ENCODE results near the gene SPANXD. TPM values are rescaled to one million over a fixed set of nuclear protein-coding genes. Genes with fewer than 3 reads are reported as not detected.

The SPANXD gene
- total RNA-seq, 1 donor from 2014 or later, result not detected

GRCh38 chrX:141662781-141663180 lies 35.8 kb downstream of the SPANXD start:
- ATAC-seq (ENCODE audit: low read depth), result no peak
- DNase-seq, result no peak
- H3K27me3 Mint-ChIP-seq, result no peaks in the 10 kb centered on the region
- no peak overlapping the region for H3K4me3 Mint-ChIP-seq
- intact Hi-C loops (cut with micrococcal nuclease), result no loop called here
- ChIA-PET POLR2A (no interaction called here), CTCF (no interaction called here)
- no peak for TF ChIP-seq CTCF (IDR thresholded peaks at IDR 0.05)
- H3K36me3 Mint-ChIP-seq (ENCODE audit: low read depth), result no peaks in the 10 kb centered on the region
- H3K4me1 Mint-ChIP-seq, result no peaks in the 10 kb centered on the region
- H3K27ac Mint-ChIP-seq, result no peak overlapping the region
- H3K9me3 Mint-ChIP-seq, result peaks cover 6% of the 10 kb centered on the region

GRCh38 chrX:141652286-141652685 lies 46.3 kb downstream of the SPANXD start:
- DNase-seq (no peak), ATAC-seq (ENCODE audit: low read depth) (no peak)
- no peaks in the 10 kb centered on the region for H3K36me3 Mint-ChIP-seq (ENCODE audit: low read depth)
- TF ChIP-seq CTCF (IDR thresholded peaks at IDR 0.05), result no peak
- H3K9me3 Mint-ChIP-seq, result no peaks in the 10 kb centered on the region
- H3K4me3 Mint-ChIP-seq, result no peak overlapping the region
- no peaks in the 10 kb centered on the region for H3K27me3 Mint-ChIP-seq
- H3K4me1 Mint-ChIP-seq, result no peaks in the 10 kb centered on the region
- ChIA-PET POLR2A (no interaction called here), CTCF (no interaction called here)
- H3K27ac Mint-ChIP-seq, result no peak overlapping the region
- intact Hi-C loops (cut with micrococcal nuclease), result no loop called here

Other genes starting within 250 kb of the SPANXD start
- not detected in 2 replicates for gene SPANXA1, start 114.0 kb downstream of the SPANXD start, total RNA-seq
- not detected in 2 replicates for gene SPANXA2, start 109.0 kb downstream of the SPANXD start, total RNA-seq
- not detected in 2 replicates for gene MAGEC3, start 139.6 kb upstream of the SPANXD start, total RNA-seq
- gene MAGEC1, start 205.2 kb upstream of the SPANXD start, total RNA-seq, result not detected in 2 replicates

Measured in activated B cell treated with CpG ODN at 0.5 μM for 24 hours (primary cell).